Ureter (tissue), 1 donor: ENCODE data around the gene ELAC2. TPM values are rescaled to one million over a fixed set of nuclear protein-coding genes. Genes with fewer than 3 reads are reported as not detected.

Source experiments
- DNase-seq: peaks from one replicate; pipeline ENCODE4 v3.0.0-alpha.2; 2020; ENCODE audit warnings: low spot score
- total RNA-seq: library from RNA; stranded (reverse); gene quantifications from one replicate; pipeline ENCODE4 v1.2.4, GENCODE V29; 2023
- donor health status: DM: yes; HTN: yes; CAD: no.

The ELAC2 gene
- total RNA-seq, 1 donor from 2014 or later = 87.3 TPM

DNA sequence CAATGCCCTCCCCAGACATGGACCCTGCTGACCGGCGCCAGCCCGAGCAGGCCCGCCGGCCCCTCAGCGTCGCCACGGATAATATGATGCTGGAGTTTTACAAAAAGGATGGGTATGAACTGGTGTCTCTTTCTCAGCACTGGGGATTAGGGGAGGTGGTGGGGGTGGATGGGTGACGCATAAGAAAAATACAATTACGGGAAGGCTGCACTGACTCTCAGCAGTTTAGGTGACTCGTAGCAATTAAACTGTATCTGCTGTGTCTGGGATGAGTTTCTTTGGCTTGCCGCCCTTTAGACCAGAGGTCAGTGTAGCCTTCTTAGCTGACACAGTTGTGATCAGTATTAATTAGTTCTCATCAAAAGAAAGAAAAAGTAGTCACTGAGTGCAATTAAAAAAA, 59.0 kb downstream of the ELAC2 start:
- DNase-seq = no peak

DNA sequence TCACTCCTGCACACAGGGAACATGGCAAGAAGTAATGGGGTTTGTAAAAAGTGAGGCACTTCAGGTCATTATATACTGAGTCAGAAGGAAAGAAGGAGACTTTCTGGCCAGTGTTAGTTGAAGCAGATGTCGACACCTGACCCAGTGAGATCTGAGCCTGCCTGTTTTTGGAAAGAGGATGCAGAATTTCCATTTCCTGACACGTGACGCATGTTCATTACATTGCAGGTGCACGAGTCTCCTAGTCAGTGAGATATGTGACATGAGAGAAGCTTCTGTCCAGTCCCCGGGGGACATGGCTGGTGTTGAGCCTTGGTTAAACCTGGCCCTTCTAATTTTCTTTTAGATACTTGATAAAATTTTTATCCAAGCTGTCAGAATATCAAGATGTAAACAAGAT, 62.3 kb downstream of the ELAC2 start:
- no peak for DNase-seq

DNA sequence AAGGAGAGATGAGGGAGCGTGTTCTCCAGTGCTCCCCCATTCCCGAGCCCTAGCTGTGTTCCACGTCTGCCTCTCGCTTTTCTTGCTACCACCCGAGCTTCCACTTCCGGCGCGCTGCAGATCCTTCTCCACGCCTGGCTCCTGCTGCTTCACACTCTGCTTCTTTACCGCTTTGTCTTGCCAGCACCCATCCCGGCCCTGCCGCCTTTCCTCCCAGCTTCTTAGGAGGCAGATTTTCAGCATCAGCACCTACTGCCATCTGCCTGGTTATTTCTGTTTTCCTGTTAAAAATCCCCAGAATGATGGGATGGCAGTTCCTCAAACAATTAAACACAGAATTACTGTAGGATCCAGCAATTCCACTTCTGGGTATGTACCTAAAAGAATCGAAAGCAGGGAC, 64.7 kb downstream of the ELAC2 start:
- no peak for DNase-seq

DNA sequence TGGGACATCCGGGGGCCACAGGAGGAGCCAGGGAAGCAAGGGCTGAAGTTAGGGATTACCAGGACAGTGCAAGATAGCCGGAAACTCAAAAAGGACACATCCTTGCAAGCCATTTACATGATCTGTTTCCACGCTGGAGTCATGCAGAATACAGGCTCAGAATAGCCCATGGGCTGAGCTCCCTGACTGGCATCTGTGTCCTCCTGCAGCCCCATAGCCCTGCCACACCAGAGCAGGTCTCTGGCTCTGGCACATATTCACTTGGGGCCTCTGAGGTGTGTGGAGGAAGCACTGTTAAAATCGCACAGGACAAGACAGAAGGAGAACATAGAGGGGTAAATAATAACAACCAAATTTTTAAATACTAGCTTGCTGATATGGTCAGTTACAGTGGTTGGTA, 65.8 kb downstream of the ELAC2 start:
- DNase-seq = no peak

DNA sequence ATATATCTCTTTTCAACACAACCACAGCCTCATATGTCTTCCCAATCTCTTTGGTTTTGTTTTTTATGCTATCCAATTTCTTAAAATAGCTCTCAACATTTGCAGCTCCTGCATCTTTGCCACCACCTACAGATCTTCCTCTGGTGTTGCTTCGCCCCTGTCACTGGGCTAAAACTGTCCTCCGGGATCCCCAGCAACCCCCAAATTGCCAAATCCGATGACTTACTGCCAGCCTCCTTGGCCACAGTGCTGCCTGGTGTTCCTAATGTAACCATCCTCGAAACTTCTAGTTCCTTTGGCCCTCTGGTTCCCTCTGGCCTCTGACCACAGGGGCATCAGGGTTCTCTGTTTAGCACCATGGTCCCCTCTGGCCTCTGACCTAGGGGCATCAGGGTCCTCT, 70.8 kb downstream of the ELAC2 start:
- DNase-seq = no peak

Other genes starting within 250 kb of the ELAC2 start
- 8.8 TPM for gene ARHGAP44, start 228.5 kb downstream of the ELAC2 start, total RNA-seq